Stimulated activated CD8-positive, alpha-beta memory T cell treated with anti-CD3 and anti-CD28 coated beads, Interleukin-12 subunit alpha, Interleukin-12 subunit beta, amount 100 ng/mL, for 24 hours (primary cell): ENCODE measurements around the gene TM4SF5.

Source experiments
- DNase-seq: peaks from one replicate; pipeline ENCODE4 v3.0.0-alpha.2; 2020; ENCODE audit errors: extremely low read depth

Gene TM4SF5

DNA sequence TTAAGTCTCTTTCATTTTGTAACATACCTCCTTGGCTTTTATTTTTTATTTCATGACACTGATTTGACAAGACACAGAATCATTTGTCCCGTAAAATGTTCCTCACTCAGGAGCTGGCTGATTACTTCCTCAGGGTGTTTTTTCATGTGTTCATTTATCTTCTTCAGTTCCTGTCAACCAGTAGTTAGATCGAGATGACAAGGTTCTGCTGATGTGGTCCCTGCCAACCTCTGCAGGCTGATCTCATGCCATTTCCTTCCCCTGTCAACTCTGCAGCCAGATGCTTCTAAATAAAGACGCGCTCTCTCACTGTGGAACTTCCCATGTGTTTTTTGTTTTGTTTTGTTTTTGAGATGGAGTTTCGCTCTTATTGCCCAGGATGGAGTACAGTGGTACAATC, 23.8 kb upstream of the TM4SF5 start:
- DNase-seq, result no peak

DNA sequence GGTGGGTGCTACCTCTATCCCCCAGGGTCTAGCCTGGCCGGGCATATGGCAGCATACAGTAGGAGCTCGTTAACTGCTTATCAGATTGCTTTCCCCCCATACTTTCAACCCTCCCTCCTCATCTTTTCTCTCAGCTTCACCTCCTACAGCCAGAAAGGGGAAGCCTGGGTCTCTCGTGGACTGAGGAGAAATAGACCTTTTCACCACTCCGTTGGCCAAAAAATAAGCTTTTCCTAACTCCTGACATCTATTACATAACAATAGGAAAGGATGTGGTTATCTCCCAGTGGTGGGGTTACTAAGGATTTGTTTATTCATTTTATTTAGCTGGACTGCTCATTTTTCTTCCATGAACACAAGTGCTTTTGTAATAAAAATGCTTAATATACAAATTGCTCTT, 23.0 kb upstream of the TM4SF5 start:
- DNase-seq, result no peak

DNA sequence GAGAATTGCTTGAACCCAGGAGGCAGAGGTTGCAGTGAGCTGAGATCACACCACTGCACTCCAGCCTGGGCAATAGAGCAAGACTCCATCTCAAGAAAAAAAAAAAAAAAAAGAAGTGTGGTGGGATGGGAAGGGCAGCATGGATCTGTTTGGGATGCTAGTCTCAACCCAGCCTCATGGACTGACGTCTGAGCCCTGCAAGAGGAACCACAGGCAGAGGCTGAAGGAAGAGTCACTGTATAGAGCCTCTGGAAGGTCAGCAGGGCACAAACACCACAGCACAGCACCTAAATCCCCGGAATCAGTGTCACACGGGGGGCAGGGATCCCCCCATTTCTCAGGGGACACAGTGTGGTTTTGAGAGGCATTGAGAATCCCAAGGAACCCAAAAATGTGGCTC, 21.1 kb upstream of the TM4SF5 start:
- DNase-seq, result no peak

DNA sequence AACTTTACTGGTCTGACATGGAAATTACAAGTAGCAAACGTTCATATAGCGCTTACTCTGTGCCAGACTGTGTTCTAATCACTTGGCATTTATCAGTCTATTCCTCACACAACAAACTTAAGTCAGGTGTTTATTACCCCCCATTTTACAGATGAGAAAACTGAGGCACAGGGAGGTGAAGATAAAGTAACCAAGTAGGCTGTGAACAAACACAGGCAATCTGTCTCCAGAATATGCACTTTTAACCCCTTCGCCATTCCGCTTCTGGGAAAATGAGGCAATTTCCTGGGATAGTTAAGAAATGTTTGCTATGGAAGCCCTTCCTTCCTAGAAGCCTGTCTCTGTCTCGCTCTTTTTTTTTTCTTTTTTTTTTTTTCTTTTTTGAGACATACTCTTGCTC, 19.8 kb upstream of the TM4SF5 start:
- DNase-seq, result no peak

DNA sequence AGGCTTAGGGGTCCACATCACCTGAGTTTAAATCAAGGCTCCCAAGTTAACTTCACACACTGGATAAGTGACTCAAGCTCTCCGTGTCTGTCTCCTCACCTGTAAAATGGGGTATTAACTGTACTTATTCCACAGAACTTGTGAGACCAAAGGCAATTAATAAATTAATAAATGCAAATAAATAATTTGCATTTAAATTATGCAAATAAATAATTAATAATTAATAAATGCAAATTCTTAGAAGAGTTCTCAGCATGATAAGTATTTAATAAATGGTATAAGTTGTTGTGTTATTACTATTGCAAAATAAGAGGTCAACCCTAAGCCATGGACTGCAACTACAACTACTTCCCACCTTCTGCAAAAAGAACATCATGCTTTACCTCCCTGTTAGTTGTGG, 18.3 kb upstream of the TM4SF5 start:
- DNase-seq, result no peak

DNA sequence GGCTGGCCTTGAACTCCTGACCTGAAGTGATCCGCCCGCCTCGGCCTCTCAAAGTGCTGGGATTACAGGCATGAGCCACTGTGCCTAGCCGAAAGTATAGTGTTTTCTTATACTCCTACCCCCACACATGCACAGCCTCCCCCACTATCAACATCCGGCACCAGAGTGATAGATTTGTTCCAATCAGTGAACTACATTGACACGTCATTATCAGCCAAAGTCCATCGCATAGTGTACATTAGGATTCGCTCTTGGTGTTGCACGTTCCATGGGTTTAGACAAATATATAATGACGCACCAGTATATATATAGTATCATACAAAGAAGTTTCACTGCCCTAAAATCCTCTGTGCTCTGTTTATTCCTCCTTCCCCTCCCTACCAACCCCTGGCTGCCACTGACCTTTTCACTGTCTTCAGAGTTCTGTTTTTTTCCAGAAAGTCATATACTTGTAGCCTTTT, 11.9 kb upstream of the TM4SF5 start:
- DNase-seq, result no peak

DNA sequence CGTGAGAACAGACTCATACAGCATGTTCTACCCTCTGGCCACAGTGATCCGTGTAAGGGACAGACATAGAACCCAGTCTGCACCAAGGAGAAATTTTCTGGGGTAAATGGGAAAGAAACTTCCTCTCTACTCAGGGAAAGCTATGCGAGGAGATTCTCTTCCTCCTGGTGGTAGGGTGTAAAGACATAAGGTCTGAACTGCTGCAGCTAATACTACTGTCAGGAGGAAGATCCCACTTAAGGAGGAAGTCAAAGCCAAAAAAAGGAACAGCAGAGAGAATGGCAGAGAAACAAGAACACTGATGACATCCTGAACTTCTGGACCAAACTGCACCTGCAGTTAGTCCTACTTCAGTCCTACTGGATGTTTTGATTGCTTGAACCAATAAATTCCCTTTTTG, 7.1 kb upstream of the TM4SF5 start:
- no peak for DNase-seq

DNA sequence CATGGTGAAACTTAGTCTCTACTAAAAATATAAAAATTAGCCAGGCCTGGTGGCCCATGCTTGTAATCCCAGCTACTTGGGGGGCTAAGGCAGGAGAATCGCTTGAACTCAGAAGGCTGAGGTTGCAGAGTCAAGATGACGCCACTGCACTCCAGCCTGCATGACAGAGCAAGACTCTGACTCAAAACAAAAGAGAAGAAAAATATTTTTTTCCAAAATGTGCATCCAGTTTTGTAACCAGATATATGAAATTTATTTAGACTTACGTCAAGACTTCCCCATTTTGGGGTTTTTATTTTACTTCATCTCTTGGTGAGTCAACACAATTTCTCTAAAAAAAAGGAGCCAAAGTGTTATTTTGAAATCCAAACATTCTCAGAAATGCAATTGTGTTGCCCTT, 5.5 kb upstream of the TM4SF5 start:
- DNase-seq, result no peak

DNA sequence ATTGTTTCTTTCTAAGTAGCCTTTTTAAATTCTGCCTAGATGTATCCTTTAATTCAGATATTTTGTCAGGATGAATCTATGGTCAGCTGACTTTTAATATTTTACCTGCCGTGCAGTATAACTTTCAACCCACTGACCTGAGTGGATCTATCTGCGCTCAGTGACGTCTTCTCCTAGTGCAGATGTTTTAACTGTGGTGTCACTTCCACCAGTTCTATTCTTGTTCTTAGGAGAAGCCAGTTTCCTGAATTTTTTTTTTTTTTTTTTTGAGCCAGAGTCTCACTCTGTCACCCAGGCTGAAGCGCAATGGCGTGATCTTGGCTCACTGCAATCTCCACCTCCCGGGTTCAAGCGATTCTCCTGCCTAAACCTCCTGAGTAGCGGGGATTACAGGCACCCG, 5.0 kb upstream of the TM4SF5 start:
- DNase-seq, result no peak

DNA sequence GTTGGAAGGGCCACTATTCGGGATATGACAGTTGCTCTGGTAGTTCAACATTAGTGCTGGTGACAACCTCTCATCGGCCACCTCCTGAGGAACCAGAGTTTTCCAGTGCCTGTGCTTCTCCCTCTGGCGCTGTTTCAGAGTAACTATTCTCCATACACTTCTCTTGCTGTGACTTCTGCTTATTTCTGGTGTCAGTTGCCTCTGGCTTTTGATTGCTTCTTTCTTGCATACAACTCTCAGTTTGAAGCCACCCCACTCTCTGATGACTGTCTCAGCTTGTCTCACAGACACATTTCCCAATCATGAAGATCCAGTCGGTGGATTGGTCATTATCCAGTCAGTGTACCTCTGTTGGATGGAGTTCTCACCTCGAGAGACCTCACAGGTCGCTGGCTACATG, 3.4 kb upstream of the TM4SF5 start:
- no peak for DNase-seq

DNA sequence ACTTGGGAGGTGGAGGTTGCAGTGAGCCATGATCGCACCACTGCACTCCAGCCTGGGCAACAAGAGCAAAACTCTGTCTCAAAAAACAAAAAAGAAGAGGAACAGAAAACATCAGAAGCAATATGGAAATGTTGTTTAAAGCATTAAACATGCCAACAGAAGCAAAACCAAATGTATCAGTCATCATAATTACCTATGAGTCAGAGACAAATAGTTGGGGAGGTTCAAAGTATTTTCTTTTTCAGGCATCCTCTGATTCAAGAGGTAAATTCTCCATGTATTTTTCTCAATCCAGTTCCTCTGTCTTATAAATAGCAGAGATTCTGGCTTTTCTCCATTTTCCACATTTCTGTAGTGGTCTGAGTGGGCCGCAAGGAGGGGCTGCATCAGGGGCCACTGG, 2.1 kb upstream of the TM4SF5 start:
- DNase-seq, result no peak

DNA sequence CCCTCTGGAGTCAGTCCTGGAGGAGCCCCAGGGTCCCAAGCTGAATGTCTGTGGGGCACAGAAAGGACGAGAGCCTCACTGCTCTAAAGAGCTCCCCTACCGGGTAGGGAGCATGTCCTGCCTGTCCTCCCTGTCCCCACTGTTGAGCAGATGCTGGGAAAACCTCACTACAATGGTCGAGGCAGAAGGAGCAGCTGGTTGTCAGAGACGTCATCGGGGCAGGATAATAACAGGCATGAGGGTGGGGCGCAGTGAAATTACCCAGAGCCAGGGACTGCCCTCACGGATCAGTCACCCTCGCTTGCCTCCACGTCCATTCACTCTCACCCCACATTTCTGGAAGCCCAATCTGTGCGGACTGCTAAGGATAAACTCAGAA, 538 bp downstream of the TM4SF5 start:
- DNase-seq, result no peak

DNA sequence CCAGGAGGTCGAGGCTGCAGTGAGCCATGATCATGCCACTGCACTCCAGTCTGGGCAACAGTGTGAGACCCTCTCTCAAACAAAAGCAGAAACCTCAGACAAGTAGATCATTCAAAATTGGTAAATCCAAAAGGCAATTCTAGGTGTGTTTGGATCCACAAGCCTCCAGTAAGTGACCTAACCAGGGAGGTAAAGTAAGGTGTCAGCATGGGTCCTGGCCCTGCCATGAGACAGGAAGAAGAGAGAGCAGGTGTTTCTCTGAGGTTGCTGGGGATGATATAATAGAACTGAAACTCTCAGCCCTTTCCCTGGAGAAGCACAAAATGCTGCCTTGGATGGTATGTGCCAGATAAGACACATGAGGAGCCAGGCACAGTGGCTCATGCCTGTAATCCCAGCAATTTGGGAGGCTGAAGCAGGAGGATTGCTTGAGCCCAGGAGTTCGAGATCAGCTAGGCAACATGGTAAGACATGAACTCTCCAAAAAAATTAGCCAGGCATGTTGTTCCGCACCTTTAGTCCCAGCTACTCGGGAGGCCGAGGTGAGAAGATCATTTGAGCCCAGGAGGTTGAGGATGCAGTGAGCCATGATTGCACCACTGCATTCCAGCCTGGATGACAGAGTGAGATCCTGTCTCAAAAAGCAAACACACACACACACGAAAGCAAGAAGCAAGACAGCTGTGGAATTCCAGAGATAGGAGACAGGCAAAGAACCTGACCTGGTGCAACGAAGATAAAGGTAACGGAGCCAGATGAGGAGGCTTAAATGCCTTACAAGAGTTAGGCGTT, 6.5 kb downstream of the TM4SF5 start:
- DNase-seq, result no peak

DNA sequence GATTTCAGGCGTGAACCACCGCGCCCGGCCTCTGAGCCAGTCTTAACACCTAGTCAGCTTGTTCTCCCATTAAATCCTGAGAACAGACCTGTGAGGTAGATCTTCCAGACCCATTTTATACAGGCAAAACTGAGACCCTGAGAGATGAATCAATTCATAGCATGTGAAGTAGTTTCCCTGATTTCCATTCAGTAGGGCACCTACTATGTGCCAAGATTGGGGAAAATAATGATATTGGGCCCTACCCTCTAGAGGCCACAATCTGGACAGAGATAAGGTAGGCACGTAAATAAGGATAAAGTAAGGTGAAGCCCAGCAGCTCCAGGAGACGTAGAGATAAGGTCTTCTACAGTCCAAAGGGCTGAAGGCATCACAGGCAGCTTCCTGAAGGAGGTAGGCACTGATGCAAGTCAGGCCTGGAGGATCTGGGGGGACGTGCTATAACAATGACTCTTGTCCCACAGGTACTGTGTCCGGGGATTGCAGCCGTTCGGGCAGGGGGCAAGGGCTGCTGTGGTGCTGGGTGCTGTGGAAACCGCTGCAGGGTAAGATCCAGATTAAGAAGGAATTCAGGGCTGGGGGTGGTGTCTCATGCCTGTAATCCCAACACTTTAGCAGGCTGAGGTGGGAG, 8.8 kb downstream of the TM4SF5 start:
- no peak for DNase-seq

DNA sequence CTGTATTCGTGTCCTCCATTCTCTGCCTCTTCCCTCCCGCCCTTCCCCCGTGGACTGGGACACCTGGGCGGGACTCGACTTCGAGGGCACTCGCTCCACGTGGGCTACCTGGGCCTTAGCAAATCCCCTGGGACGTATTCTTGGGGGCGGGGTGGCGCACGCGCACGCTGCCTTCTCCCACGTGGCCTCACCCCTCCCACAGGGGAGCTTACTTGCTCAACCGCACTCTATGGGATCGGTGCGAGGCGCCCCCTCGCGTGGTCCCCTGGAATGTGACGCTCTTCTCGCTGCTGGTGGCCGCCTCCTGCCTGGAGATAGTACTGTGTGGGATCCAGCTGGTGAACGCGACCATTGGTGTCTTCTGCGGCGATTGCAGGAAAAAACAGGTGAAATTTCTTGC, 11.0 kb downstream of the TM4SF5 start:
- no peak for DNase-seq

DNA sequence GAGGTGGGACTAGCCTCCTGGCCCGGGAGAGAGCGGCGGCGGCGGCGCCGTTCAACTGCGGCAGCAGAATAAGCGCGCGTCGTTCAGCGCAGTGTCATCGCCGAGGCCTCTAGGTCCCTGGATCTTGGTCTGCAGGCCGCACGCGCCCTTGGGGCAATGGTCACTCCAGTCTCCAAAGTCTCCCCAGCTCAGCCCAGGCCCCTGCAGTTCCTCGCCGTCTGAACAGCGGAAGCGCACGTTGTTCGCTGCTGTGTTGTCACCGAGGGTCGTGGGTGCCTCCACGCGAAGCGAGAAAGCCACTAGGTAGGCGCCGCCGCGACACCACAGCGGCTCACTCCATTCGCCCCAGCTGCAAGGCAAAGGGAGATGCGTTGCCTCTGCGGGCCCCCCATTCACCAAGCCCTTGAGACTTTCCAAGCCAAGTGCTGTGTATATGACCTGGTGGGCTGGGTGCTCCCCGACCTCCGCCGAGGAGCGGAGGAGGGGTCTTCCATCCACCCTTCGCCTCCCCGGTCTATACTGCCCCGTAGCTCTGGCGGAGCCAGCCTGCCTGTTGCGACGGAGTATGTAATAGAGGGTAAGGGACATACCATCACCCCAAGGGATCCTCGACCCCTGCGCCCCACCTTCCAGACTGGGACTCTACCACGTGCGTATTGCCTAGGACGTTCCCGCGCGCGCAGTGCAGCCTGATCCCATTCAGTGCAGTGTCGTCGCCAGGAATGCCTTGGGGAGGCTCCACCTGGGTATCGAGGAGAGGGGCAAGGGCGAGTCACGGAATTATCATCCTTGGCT, 13.8 kb downstream of the TM4SF5 start:
- DNase-seq, result no peak

DNA sequence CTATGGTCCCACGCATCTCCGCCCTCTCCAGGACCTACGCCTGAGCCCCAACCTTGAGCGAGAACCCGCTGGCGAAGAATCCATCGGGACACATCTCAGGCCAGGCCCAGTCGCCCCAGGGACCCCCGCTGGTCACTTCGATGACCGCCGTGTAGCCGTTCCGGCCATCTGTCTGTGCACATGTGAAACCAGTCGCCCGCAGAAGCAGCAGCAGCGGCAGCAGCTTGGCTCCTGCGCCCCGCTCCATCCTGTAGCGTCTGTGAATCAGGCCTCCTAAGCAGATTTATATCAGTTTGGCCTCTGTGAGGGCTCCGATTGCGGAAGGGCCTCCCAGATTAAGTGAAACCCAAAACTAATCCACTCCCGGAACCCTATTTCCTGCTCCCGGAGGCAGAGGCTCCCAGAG, 14.4 kb downstream of the TM4SF5 start, which contains the start of gene VMO1:
Gene VMO1 (minus strand): TSS at position 259 of the 406 bp plus-strand sequence. CDS start 12 bp downstream, at position 247.
- no peak for DNase-seq

DNA sequence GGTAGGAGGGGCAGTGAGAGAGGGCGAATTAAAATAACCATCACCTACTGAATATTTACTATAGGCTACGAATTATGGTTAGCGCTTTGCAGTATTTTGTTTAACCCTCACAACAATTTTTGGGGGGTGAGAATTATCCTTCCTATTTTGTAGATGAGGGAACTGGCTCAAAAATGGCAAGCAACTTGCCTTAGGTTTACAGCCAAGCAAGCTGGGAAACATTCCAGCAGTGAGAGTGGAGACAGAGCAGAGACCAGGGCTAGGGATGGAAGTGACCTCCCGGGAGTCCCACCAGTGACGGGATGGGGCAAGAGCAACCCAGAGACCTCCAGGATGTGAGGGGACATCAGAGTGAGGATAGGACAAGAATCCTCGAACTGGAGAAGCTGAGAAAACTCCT, 14.8 kb downstream of the TM4SF5 start:
- no peak for DNase-seq

DNA sequence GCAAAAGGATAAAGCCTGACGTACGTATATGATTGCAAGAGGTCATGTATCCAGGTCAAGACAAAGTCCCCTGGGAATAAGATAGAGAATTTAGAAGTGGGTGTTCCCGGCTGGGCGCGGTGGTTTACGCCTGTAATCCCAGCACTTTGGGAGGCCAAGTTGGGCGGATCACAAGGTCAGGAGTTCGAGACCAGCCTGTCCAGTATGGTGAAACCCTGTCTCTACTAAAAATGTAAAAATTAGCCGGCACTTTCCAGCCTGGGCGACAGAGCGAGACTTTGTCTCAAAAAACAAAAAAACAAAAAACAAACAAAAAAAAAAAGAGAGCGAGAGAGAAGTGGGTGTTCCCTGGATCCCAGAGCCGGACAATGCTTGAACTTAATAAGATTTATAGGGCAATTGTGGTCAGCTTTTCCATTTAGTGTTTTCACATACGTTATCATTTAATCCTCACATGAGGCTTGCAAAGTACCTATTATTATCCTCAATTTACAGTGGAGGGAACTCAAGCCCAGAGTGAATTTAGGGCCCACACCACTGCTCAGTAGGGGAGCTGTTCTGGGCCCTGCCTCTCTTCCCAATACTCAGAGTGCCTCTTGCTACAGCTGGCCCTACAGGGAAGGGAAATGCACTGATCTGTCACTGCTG, 16.6 kb downstream of the TM4SF5 start:
- DNase-seq, result no peak

DNA sequence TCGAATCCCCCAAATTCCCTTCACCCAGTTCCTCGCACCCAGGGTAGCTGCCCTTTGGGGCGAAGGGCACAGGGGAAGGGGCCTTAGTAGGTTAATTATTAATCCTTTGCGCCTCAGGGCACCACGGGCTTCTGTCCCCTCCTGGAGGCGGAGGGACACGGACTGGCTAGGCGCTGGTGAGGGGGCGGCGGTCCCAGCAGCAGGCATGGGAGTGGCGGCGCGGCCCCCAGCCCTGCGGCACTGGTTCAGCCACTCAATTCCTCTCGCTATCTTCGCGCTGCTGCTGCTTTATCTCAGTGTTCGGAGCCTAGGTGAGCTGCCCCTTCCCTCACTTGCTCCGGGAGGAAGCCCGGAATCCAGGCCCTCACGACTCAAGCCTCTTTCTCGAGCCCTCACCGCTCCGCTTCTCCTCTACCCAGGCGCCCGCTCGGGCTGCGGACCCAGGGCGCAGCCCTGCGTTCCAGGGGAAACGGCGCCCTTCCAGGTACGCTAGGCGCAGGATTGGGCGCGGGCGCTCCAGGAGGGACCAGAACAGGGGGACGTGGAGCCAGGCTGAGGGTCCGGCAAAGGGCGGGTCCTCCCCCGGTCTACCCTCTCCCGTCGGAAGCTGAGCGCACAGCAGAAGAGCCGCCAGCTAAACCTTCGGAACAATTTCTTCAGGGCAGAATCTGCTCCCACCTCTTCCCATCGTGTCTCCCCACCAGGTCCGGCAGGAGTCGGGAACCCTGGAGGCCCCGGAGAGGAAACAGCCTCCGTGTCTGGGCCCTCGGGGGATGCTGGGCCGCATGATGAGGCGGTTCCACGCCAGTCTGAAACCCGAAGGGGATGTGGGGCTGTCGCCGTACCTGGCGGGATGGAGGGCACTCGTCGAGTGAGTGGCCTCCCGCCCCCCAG, 17.4 kb downstream of the TM4SF5 start, which contains the start of gene GLTPD2:
Gene GLTPD2 (plus strand): TSS at position 158 of the 894 bp plus-strand sequence. CDS start 48 bp downstream, at position 206.
- DNase-seq, result no peak

DNA sequence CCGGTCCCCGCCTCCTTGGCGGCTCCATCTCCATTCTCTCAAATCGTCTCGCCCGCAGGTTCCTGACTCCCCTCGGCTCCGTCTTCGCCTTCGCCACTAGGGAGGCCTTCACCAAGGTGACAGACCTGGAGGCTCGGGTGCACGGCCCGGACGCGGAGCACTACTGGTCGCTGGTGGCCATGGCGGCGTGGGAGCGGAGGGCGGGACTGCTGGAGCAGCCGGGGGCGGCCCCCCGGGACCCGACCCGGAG, 17.9 kb downstream of the TM4SF5 start:
- DNase-seq, result no peak
